ENCODE data around the gene AHCY. TPM values are rescaled to one million over a fixed set of nuclear protein-coding genes. Genes with fewer than 3 reads are reported as not detected.
A peak's percentile ranks its signal among the peaks of the same experiment; 100 is the strongest.
"Not testable (repeated sequence)": the region's sequence is repeated elsewhere in the genome, so short reads cannot be mapped to it uniquely, and the experiment has no call there.

Gene AHCY
- total and polyA plus RNA-seq, 8 donors: 41.2 to 122 (median 62.7) TPM

DNA sequence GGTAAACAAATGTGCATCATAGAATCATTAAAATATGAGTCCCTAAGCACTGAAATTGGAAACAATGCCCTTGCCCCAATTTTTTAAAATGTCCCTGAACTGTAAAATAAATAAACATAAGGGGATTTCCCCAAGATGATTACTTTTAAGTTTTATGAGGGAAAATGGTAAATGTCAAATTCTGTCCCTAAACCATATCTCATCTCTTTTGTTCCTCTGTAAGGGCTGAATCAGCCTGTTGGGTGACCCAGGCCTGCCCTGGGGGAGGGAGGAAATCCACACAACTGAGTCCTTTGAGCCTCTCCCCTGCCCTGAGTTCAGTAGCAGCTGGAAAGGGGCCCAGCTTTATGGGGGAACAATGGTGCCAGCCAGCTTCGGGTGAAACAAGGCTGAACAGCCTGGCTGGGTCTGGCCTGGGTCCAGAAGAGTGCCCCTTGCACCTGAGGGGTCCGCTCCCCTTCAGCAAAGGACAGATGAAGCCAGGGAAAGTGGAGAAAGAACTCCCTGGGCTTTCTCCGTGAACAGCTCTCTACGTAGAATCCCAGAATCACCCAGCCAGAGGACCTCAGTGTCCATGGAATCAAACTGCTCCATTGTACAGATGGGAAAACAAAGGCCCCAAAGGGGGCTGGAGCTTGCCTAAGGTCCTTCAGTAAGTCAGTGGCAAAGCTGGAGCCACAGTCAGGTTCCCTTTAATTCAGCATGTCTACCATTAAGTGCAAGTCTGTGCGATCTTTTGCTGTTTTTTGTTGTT, 31.7 kb upstream of the AHCY start:
- intact Hi-C loops (cut with DNase I): no loop called here
- Histone ChIP-seq H3K36me3 (no peaks in the 10 kb centered on the region), H3K4me1 (no peaks in the 10 kb centered on the region), H3K27me3 (no peaks in the 10 kb centered on the region), H3K4me3 (no peak overlapping the region), H3K27ac (no peak overlapping the region), H3K9me3 (no peaks in the 10 kb centered on the region)
- no peak for ATAC-seq
- 82% methylated on average over 5 of the region's 5 CpGs for WGBS, 2 donors
- TF ChIP-seq CTCF (IDR thresholded peaks at IDR 0.05): no peak
- FAIRE-seq: no peak
- DNase-seq: peak in 1 of 6 donors; percentile 24

- H3K4me1 ChIP-seq: no peaks in the 10 kb centered on the region
- intact Hi-C loops (cut with DNase I): no loop called here
- WGBS, 2 donors: 91 to 96% methylated on average over 4 of the region's 4 CpGs
- FAIRE-seq: no peak
- H3K4me3 ChIP-seq: no peak overlapping the region
- no peaks in the 10 kb centered on the region for H3K36me3 ChIP-seq
- H3K27ac ChIP-seq: no peak overlapping the region
- H3K27me3 ChIP-seq: no peaks in the 10 kb centered on the region
- no peaks in the 10 kb centered on the region for H3K9me3 ChIP-seq
- DNase-seq: no peak
- ATAC-seq: no peak
- no peak for TF ChIP-seq CTCF (IDR thresholded peaks at IDR 0.05)
Observed at GRCh38 chr20:34333786-34334185, 30.6 kb upstream of the AHCY start.

DNA sequence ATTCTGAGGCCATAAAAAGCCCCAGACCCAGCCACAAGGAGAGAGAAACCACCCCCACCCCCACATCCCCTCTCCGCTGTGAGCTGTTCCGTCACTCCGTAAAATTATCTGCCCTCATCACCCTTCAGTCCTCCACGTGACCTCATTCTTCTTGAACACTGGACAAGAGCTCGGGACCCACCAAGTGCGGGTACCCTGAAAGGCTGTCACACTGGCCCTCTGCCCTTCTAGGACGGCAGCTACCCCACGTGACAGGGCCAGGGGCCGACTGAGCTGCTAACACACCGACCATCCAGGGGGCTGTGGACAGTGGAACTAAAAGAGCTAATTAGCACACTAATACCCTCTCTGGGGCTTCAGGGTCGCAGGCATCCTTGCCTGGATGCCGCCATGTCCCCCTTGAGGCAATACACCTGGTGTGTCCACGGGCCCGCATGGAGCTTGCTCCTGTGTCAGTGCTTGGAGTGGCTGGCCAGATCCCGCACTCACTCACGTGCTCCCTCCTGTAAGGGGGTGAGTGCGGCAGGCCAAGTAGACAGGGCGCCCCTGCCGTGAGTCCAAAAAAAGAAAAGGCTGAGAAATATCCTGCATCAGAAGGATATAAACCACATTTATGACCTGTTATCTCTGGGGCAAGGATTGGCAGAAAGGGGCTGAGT, 29.2 kb upstream of the AHCY start:
- no peak for FAIRE-seq
- no peaks in the 10 kb centered on the region for H3K36me3 ChIP-seq
- no peaks in the 10 kb centered on the region for H3K4me1 ChIP-seq
- TF ChIP-seq CTCF (IDR thresholded peaks at IDR 0.05): no peak
- no peak overlapping the region for H3K4me3 ChIP-seq
- H3K9me3 ChIP-seq: no peaks in the 10 kb centered on the region
- no peak for ATAC-seq
- intact Hi-C loops (cut with DNase I): no loop called here
- H3K27ac ChIP-seq: no peak overlapping the region
- H3K27me3 ChIP-seq: no peaks in the 10 kb centered on the region
- no peak for DNase-seq
- 90 to 92% methylated on average over 19 of the region's 19 CpGs for WGBS, 2 donors

DNA sequence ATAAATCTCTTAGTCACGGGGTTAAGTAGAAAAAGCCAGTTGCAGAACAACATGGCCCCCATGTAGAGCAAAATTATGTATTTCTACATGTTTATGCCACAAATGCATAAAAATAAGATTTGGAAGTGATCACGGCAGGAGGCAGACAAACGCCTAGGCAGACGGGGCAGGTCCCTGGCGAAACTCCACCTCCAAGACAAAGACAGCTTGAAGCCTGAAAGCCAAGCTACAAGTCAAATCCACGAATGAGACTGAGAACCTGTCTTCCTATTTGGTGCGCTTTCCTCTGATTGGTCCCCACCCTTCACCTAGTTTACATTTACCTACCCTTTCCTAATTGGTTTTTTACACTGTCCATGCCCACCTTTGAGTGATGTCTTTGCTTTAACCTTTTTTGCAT, 28.7 kb upstream of the AHCY start:
- H3K27ac ChIP-seq: no peak overlapping the region
- H3K4me1 ChIP-seq: no peaks in the 10 kb centered on the region
- no peak for ATAC-seq
- no peak overlapping the region for H3K4me3 ChIP-seq
- FAIRE-seq: no peak
- no peaks in the 10 kb centered on the region for H3K36me3 ChIP-seq
- DNase-seq: no peak
- intact Hi-C loops (cut with DNase I): no loop called here
- no peaks in the 10 kb centered on the region for H3K27me3 ChIP-seq
- 85 to 89% methylated on average over 7 of the region's 7 CpGs for WGBS, 2 donors
- H3K9me3 ChIP-seq: no peaks in the 10 kb centered on the region
- no peak for TF ChIP-seq CTCF (IDR thresholded peaks at IDR 0.05)

DNA sequence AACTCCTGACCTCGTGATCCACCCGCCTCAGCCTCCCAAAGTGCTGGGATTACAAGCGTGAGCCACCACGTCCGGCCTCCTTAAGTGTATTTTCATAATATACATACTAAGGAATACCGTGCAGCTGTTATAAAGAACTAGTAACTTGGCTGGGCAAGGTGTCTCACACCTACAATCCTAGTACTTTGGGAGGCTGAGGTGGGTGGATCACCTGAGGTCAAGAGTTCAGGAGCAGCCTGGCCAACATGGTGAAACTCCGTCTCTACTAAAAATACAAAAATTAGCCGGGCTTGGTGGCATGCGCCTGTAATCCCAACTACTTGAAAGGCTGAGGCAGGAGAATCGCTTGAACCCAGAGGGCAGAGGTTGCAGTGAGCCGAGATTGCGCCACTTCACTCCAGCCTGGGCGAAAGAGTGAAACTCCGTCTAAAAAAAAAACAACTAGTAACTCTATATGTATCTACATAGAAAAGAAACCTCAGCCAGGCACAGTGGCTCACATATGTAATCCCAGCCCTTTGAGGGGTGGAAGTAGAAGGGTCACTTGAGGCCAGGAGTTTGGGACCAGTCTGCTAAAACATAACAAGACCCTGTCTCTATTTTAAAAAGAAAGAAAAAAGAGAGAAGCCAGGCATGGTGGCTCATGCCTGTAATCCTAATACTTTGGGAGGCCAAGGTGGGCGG, 27.8 kb upstream of the AHCY start:
- intact Hi-C loops (cut with DNase I); H3K27ac ChIP-seq; FAIRE-seq; ATAC-seq; H3K4me3 ChIP-seq; H3K27me3 ChIP-seq; DNase-seq; H3K9me3 ChIP-seq; H3K4me1 ChIP-seq; H3K36me3 ChIP-seq: not testable (repeated sequence)
- WGBS, 2 donors: 88 to 97% methylated on average over 15 of the region's 15 CpGs
